Stimulated activated CD4-positive, alpha-beta T cell treated with anti-CD3 and anti-CD28 coated beads, Interleukin-12 subunit alpha, Interleukin-12 subunit beta, amount 100 ng/mL, for 48 hours (primary cell): ENCODE results near the gene MVB12A.
A peak's percentile ranks its signal among the peaks of the same experiment; 100 is the strongest.

Experiments used
- DNase-seq, 3 donors: peaks; one replicate each; pipeline ENCODE4 v3.0.0-alpha.2; 2020; ENCODE audit warnings: low read depth in 2 of 3, low spot score in 1 of 3

MVB12A gene

GRCh38 chr19:17470068-17470841, 50.4 kb downstream of the MVB12A start, which contains the start of gene SLC27A1:
SLC27A1 (plus strand) TSS chr19:17470524; CDS start chr19:17470541, 17 bp downstream.
- peak; percentile 81 to 87 (median 84) for DNase-seq

GRCh38 chr19:17471410-17472125, 51.7 kb downstream of the MVB12A start:
- no peak for DNase-seq

- no peak for DNase-seq
Observed at GRCh38 chr19:17473041-17473440, 53.2 kb downstream of the MVB12A start.
